Lung microvascular endothelial cell (primary cell): ENCODE data around the gene SAMD3. TPM values are rescaled to one million over a fixed set of nuclear protein-coding genes. Genes with fewer than 3 reads are reported as not detected.
"Not testable (repeated sequence)": the region's sequence is repeated elsewhere in the genome, so short reads cannot be mapped to it uniquely, and the experiment has no call there.

Experiments
- DNase-seq, 2 donors: peaks; one replicate each; pipeline versions ENCODE4 v3.0.0 to v3.0.0-alpha.2; 2010; ENCODE audit warnings: low read depth in 2 of 2
- total RNA-seq: library from RNA; depleted of rRNA; stranded (reverse); fragments of >200 nt; gene quantifications from 2 replicates; pipeline ENCODE4 v1.2.1, GENCODE V29; 2014

SAMD3 gene
- total RNA-seq, 1 donor from 2014 or later: not detected

- DNase-seq: no peak
These were observed 46.4 kb downstream of the SAMD3 start for GRCh38 chr6:130176378-130176777.

- DNase-seq: not testable (repeated sequence)
These were observed 49.3 kb downstream of the SAMD3 start for GRCh38 chr6:130173377-130174004.

GRCh38 chr6:130170160-130170559 lies 52.6 kb downstream of the SAMD3 start:
- not testable (repeated sequence) for DNase-seq

- no peak for DNase-seq
These were observed 55.1 kb downstream of the SAMD3 start for GRCh38 chr6:130167655-130168054.

GRCh38 chr6:130164251-130164650 lies 58.5 kb downstream of the SAMD3 start:
- no peak for DNase-seq

- DNase-seq: no peak
These were observed 59.5 kb downstream of the SAMD3 start for GRCh38 chr6:130163266-130163665.

GRCh38 chr6:130162421-130162820 lies 60.3 kb downstream of the SAMD3 start:
- DNase-seq: no peak

- DNase-seq: no peak
These were observed 60.9 kb downstream of the SAMD3 start for GRCh38 chr6:130161683-130162404.

GRCh38 chr6:130159956-130160355 lies 62.8 kb downstream of the SAMD3 start:
- peak; percentile 10 to 41 for DNase-seq

GRCh38 chr6:130158548-130158947 lies 64.2 kb downstream of the SAMD3 start:
- DNase-seq: no peak

- no peak for DNase-seq
These were observed 64.7 kb downstream of the SAMD3 start for GRCh38 chr6:130158056-130158455.

- no peak for DNase-seq
These were observed 65.8 kb downstream of the SAMD3 start for GRCh38 chr6:130156908-130157307.

GRCh38 chr6:130152908-130153510 lies 69.7 kb downstream of the SAMD3 start:
- no peak for DNase-seq

- no peak for DNase-seq
These were observed 71.8 kb downstream of the SAMD3 start for GRCh38 chr6:130150906-130151305.

GRCh38 chr6:130149016-130149415 lies 73.7 kb downstream of the SAMD3 start:
- not testable (repeated sequence) for DNase-seq

GRCh38 chr6:130148181-130148580 lies 74.6 kb downstream of the SAMD3 start:
- DNase-seq: no peak

GRCh38 chr6:130147111-130147510 lies 75.6 kb downstream of the SAMD3 start:
- no peak for DNase-seq

- peak; percentile 4 to 34 for DNase-seq
These were observed 79.0 kb downstream of the SAMD3 start for GRCh38 chr6:130143709-130144108.

- DNase-seq: no peak
These were observed 82.7 kb downstream of the SAMD3 start for GRCh38 chr6:130140084-130140483.

- no peak for DNase-seq
These were observed 83.9 kb downstream of the SAMD3 start for GRCh38 chr6:130138909-130139242.

- DNase-seq: no peak
These were observed 84.4 kb downstream of the SAMD3 start for GRCh38 chr6:130138116-130138908.

- no peak for DNase-seq
These were observed 86.0 kb downstream of the SAMD3 start for GRCh38 chr6:130136798-130137197.
